Smooth muscle cell (in vitro differentiated cells): ENCODE data around the gene TPCN2. TPM values are rescaled to one million over a fixed set of nuclear protein-coding genes. Genes with fewer than 3 reads are reported as not detected.

ENCODE experiments used
- DNase-seq: peaks from one replicate; lab custom pipeline; 2025; ENCODE audit not compliant: unreplicated experiment; lab: John Stamatoyannopoulos, UW
- H2AFZ ChIP-seq: fragments of 200-600 bp; sonication (generic); 2 replicates; pipeline ENCODE4 v1.6.0; 2016; ENCODE audit warnings: antibody characterized with exemption, low read depth, mild to moderate bottlenecking
- H3F3A ChIP-seq: fragments of 200-600 bp; sonication (generic); 2 replicates; pipeline ENCODE4 v1.6.0; 2017; ENCODE audit warnings: antibody characterized with exemption, low read depth
- H3K27ac ChIP-seq: fragments of 200-600 bp; sonication (generic); 2 replicates; pipeline ENCODE4 v1.5.1; 2016; ENCODE audit warnings: low read depth, mild to moderate bottlenecking
- H3K27me3 ChIP-seq: fragments of 200-600 bp; sonication (generic); 2 replicates; pipeline ENCODE4 v1.6.1; 2016; ENCODE audit warnings: low read depth, mild to moderate bottlenecking
- H3K36me3 ChIP-seq: fragments of 200-600 bp; sonication (generic); 2 replicates; pipeline ENCODE4 v1.5.1; 2016; ENCODE audit warnings: low read depth
- H3K4me1 ChIP-seq: fragments of 200-600 bp; sonication (generic); 2 replicates; pipeline ENCODE4 v1.5.1; 2016; ENCODE audit warnings: low read depth
- H3K4me2 ChIP-seq: fragments of 200-600 bp; sonication (generic); 2 replicates; pipeline ENCODE4 v1.6.0; 2016; ENCODE audit warnings: mild to moderate bottlenecking
- H3K4me3 ChIP-seq: fragments of 200-600 bp; sonication (generic); 2 replicates; pipeline ENCODE4 v1.5.1; 2016; ENCODE audit warnings: mild to moderate bottlenecking
- H3K79me2 ChIP-seq: fragments of 200-600 bp; sonication (generic); 2 replicates; pipeline ENCODE4 v1.6.0; 2016; ENCODE audit warnings: low read depth, mild to moderate bottlenecking
- H3K9ac ChIP-seq: fragments of 200-600 bp; sonication (generic); 2 replicates; pipeline ENCODE4 v1.6.0; 2016; ENCODE audit warnings: low read depth
- H3K9me3 ChIP-seq: fragments of 200-600 bp; sonication (generic); replicated peaks from 2 replicates; pipeline ENCODE4 v1.5.1; 2016; ENCODE audit warnings: low read depth
- H4K20me1 ChIP-seq: fragments of 200-600 bp; sonication (generic); 2 replicates; pipeline ENCODE4 v1.6.0; 2016; ENCODE audit warnings: low read depth
- CTCF ChIP-seq: fragments of 200-600 bp; sonication (generic); IDR thresholded peaks from 2 replicates; pipeline ENCODE4 v1.5.1; 2017; ENCODE audit warnings: borderline replicate concordance, mild to moderate bottlenecking, antibody characterized with exemption; ENCODE audit not compliant: insufficient read depth, poor library complexity, severe bottlenecking
- WGBS: methylation state at CpG from one replicate; pipeline ENCODE4 v1.1.7; 2016; ENCODE audit warnings: low lambda C conversion rate; 5-methylcytosine and 5-hydroxymethylcytosine counted together
- polyA plus RNA-seq: library from polyadenylated mRNA; unstranded; fragments of >200 nt; fragmentation: Nextera tagmentation; extraction: Ambion mirVana; gene quantifications from 2 replicates; pipeline ENCODE4 v1.2.1, GENCODE V29; 2016
- total RNA-seq: library from RNA; depleted of rRNA; stranded (reverse); fragments of >200 nt; gene quantifications from 2 replicates; pipeline ENCODE4 v1.2.3, GENCODE V29; 2014

Gene TPCN2
- total and polyA plus RNA-seq, 2 experiments from 2014 or later: 7.4 to 10.5 TPM

GRCh38 chr11:69078508-69078907, 29.8 kb downstream of the TPCN2 start:
- no peaks in the 10 kb centered on the region for H3K27me3 ChIP-seq
- no peak for TF ChIP-seq CTCF

DNA sequence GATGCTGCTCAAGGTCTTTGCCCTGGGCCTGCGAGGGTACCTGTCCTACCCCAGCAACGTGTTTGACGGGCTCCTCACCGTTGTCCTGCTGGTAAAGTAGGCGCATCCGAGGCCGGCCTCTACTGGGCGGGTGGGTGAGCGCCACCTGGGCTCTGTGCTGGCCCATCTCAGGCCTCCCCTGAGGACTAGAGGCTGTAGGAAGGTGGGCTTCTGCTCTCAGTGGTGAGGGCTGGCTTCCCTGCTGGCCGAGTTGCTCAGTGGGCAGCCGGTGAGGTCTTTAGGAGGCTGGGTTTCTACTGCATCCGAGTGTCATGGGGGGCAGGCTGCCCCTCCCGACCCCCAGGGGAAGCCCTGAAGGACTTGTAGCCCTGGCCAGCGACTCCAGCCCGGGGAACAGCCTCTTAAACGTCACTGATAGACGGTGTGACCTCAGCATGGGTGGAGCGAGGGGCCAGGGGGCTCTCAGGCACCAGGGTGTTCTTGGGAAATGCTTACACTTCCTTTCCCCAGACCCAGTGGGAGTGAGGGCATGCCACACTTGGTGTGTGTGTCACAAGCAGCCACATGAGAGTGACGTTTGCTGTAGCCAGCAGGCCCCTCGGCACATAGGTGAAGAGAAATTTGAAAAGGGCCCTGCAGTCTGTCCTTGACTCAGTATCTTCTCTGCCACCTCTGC, 30.3 kb downstream of the TPCN2 start:
- Histone ChIP-seq H3K4me2 (no peak overlapping the region), H3K79me2 (no peaks in the 10 kb centered on the region), H2AFZ (no peak overlapping the region), H4K20me1 (peaks cover 13% of the 10 kb centered on the region), H3K4me3 (no peak overlapping the region), H3K27ac (peak overlapping the region; percentile 60), H3K27me3 (no peaks in the 10 kb centered on the region), H3K9ac (no peak overlapping the region), H3K9me3 (no peaks in the 10 kb centered on the region), H3K4me1 (no peaks in the 10 kb centered on the region), H3K36me3 (no peaks in the 10 kb centered on the region), H3F3A (no peaks in the 10 kb centered on the region)
- WGBS: 91% methylated on average over 20 of the region's 20 CpGs
- no peak for TF ChIP-seq CTCF
- no peak for DNase-seq

More at GRCh38 chr11:69078508-69078907, 29.8 kb downstream of the TPCN2 start:
- H3K4me2 ChIP-seq: no peak overlapping the region
- no peak overlapping the region for H3K27ac ChIP-seq
- no peaks in the 10 kb centered on the region for H3K4me1 ChIP-seq
- no peaks in the 10 kb centered on the region for H3K79me2 ChIP-seq
- no peaks in the 10 kb centered on the region for H3K36me3 ChIP-seq
- H2AFZ ChIP-seq: no peak overlapping the region
- DNase-seq: no peak
- no peaks in the 10 kb centered on the region for H3K9me3 ChIP-seq
- no peak overlapping the region for H3K4me3 ChIP-seq
- no peak overlapping the region for H3K9ac ChIP-seq
- no peaks in the 10 kb centered on the region for H3F3A ChIP-seq
- H4K20me1 ChIP-seq: peaks cover 13% of the 10 kb centered on the region
- 97% methylated on average over 15 of the region's 15 CpGs for WGBS

GRCh38 chr11:69079661-69080256, 31.0 kb downstream of the TPCN2 start:
- Histone ChIP-seq H3K27me3 (no peaks in the 10 kb centered on the region), H3K36me3 (no peaks in the 10 kb centered on the region), H3K27ac (peak overlapping the region; percentile 60), H3K4me1 (no peaks in the 10 kb centered on the region), H3K9me3 (no peaks in the 10 kb centered on the region), H3K79me2 (no peaks in the 10 kb centered on the region), H3K4me3 (no peak overlapping the region), H3K4me2 (no peak overlapping the region), H3K9ac (peak overlapping the region; percentile 39), H3F3A (no peaks in the 10 kb centered on the region), H2AFZ (no peak overlapping the region), H4K20me1 (peaks cover 13% of the 10 kb centered on the region)
- no peak for TF ChIP-seq CTCF
- no peak for DNase-seq
- WGBS: 95% methylated on average over 17 of the region's 17 CpGs
